ENCODE data around the gene UBL3. TPM values are rescaled to one million over a fixed set of nuclear protein-coding genes. Genes with fewer than 3 reads are reported as not detected.

Gene UBL3
- total and polyA plus RNA-seq, 10 of the 15 experiments (the other 5 are each of a cell fraction or from before 2014, with no cell fraction given), result 5.5 to 13.7 (median 10.6) TPM

- Histone ChIP-seq H4K20me1 (ENCODE audit: control insufficient read depth, insufficient read depth) (no peaks in the 10 kb centered on the region), H3K79me2 (ENCODE audit: control insufficient read depth, insufficient read depth, low read length) (peaks cover 3% of the 10 kb centered on the region), H3K4me1 (ENCODE audit: control insufficient read depth, insufficient read depth, low read length) (no peaks in the 10 kb centered on the region), H3K4me3 (no peak overlapping the region), H3K9ac (ENCODE audit: control insufficient read depth, insufficient read depth, low read length) (no peak overlapping the region), H3K27me3 (replicated peaks in 1 of 2; ENCODE audit: control insufficient read depth in 2 of 2, insufficient read depth in 2 of 2, low read length in 1 of 2) (no peaks in the 10 kb centered on the region), H3K4me2 (ENCODE audit: control insufficient read depth, insufficient read depth) (no peak overlapping the region), H3K36me3 (ENCODE audit: control insufficient read depth in 2 of 2, insufficient read depth in 2 of 2, low read length in 1 of 2) (no peaks in the 10 kb centered on the region; a peak in 1 of 4 replicates), H3K27ac (ENCODE audit: control insufficient read depth, insufficient read depth) (no peak overlapping the region), H3K9me3 (replicated peaks; ENCODE audit: control insufficient read depth, insufficient read depth, low read length) (no peaks in the 10 kb centered on the region; the same call in 2 of the 3 replicates), H2AFZ (ENCODE audit: control insufficient read depth, low read depth, low read length) (no peak overlapping the region)
- no TSS peak for BruUV-seq (replicated peaks)
- ATAC-seq (peak; percentile 81), DNase-seq (ENCODE audit: low read depth, low spot score) (no peak), FAIRE-seq (no peak)
- 90% methylated on average over 6 of the region's 9 CpGs for WGBS (ENCODE audit: insufficient coverage, insufficient replicate concordance, low lambda C conversion rate, missing lambda C conversion rate)
- ChIA-PET RAD21 (ENCODE audit: unreplicated experiment) (interaction anchor here (0.9 to 2.7 kb wide), 2 partner anchors 10 to 11 kb away, joined by 3 to 11 read pairs; no protein-coding TSS in a partner anchor), CTCF (interaction anchor here (0.8 to 2.7 kb wide), 6 partner anchors 10 to 277 kb away, joined by 3 to 21 read pairs (median 5); no protein-coding TSS in a partner anchor), POLR2A (interaction anchor here (0.6 to 0.9 kb wide), 3 partner anchors 15 to 157 kb away, joined by 3 to 4 read pairs (median 3); partner anchors contain the start of gene UBL3), SMC1A (ENCODE audit: uncharacterized antibody, unreplicated experiment) (interaction anchor here (0.6 to 17.1 kb wide), 7 partner anchors 8 to 1581 kb away, joined by 3 to 181 read pairs (median 3); no protein-coding TSS in a partner anchor)
- no peak for TF ChIP-seq POU2F2 (IDR thresholded peaks at IDR 0.05; ENCODE audit: borderline replicate concordance, low read depth, low read length)
- no peak for TF ChIP-seq CREM (IDR thresholded peaks at IDR 0.05; ENCODE audit: low read depth)
- TF ChIP-seq MYC (IDR thresholded peaks at IDR 0.05; ENCODE audit: insufficient read depth, insufficient read length, insufficient replicate concordance, low read length, severe bottlenecking), result no peak
- peak; percentile 69; the same call in 1 of the 2 replicates for TF ChIP-seq SPI1 (IDR thresholded peaks at IDR 0.05; ENCODE audit: borderline replicate concordance, insufficient read depth, low read depth, low read length)
- TF ChIP-seq, protein P1, sequence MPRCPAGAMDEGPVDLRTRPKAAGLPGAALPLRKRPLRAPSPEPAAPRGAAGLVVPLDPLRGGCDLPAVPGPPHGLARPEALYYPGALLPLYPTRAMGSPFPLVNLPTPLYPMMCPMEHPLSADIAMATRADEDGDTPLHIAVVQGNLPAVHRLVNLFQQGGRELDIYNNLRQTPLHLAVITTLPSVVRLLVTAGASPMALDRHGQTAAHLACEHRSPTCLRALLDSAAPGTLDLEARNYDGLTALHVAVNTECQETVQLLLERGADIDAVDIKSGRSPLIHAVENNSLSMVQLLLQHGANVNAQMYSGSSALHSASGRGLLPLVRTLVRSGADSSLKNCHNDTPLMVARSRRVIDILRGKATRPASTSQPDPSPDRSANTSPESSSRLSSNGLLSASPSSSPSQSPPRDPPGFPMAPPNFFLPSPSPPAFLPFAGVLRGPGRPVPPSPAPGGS (IDR thresholded peaks at IDR 0.05; ENCODE audit: borderline replicate concordance, insufficient read depth, low read depth, low read length, poor library complexity, severe bottlenecking), result no peak
- TF ChIP-seq ZNF217 (IDR thresholded peaks at IDR 0.05), result no peak
- no peak for TF ChIP-seq CBFB (IDR thresholded peaks at IDR 0.05; ENCODE audit: low read depth)
- TF ChIP-seq, protein P2, sequence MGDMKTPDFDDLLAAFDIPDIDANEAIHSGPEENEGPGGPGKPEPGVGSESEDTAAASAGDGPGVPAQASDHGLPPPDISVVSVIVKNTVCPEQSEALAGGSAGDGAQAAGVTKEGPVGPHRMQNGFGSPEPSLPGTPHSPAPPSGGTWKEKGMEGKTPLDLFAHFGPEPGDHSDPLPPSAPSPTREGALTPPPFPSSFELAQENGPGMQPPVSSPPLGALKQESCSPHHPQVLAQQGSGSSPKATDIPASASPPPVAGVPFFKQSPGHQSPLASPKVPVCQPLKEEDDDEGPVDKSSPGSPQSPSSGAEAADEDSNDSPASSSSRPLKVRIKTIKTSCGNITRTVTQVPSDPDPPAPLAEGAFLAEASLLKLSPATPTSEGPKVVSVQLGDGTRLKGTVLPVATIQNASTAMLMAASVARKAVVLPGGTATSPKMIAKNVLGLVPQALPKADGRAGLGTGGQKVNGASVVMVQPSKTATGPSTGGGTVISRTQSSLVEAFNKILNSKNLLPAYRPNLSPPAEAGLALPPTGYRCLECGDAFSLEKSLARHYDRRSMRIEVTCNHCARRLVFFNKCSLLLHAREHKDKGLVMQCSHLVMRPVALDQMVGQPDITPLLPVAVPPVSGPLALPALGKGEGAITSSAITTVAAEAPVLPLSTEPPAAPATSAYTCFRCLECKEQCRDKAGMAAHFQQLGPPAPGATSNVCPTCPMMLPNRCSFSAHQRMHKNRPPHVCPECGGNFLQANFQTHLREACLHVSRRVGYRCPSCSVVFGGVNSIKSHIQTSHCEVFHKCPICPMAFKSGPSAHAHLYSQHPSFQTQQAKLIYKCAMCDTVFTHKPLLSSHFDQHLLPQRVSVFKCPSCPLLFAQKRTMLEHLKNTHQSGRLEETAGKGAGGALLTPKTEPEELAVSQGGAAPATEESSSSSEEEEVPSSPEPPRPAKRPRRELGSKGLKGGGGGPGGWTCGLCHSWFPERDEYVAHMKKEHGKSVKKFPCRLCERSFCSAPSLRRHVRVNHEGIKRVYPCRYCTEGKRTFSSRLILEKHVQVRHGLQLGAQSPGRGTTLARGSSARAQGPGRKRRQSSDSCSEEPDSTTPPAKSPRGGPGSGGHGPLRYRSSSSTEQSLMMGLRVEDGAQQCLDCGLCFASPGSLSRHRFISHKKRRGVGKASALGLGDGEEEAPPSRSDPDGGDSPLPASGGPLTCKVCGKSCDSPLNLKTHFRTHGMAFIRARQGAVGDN (IDR thresholded peaks at IDR 0.05), result no peak
- no peak for TF ChIP-seq RBBP5 (conservative IDR thresholded peaks at IDR 0.05)
- TF ChIP-seq CHD1 (IDR thresholded peaks at IDR 0.05; ENCODE audit: low read depth, low read length), result no peak
- 0 out of 2 replicates have a peak, but pooled peaks have one; percentile 19 for TF ChIP-seq ATF7 (IDR thresholded peaks at IDR 0.05; ENCODE audit: low read depth)
- no peak for TF ChIP-seq IKZF2 (IDR thresholded peaks at IDR 0.05)
- TF ChIP-seq, protein P3, sequence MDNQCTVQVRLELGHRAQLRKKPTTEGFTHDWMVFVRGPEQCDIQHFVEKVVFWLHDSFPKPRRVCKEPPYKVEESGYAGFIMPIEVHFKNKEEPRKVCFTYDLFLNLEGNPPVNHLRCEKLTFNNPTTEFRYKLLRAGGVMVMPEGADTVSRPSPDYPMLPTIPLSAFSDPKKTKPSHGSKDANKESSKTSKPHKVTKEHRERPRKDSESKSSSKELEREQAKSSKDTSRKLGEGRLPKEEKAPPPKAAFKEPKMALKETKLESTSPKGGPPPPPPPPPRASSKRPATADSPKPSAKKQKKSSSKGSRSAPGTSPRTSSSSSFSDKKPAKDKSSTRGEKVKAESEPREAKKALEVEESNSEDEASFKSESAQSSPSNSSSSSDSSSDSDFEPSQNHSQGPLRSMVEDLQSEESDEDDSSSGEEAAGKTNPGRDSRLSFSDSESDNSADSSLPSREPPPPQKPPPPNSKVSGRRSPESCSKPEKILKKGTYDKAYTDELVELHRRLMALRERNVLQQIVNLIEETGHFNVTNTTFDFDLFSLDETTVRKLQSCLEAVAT (IDR thresholded peaks at IDR 0.05), result peak; percentile 41; the same call in 1 of the 2 replicates
- in situ Hi-C loops (cut with MboI), result no loop called here
- intact Hi-C loops (cut with micrococcal nuclease; ENCODE audit: unreplicated experiment), result no loop called here
Measured at GRCh38 chr13:29835280-29836061, 14.9 kb downstream of the UBL3 start.
